Vein endothelial cell (primary cell): ENCODE measurements around the gene WDR74. TPM values are rescaled to one million over a fixed set of nuclear protein-coding genes. Genes with fewer than 3 reads are reported as not detected.

Experiments
- small RNA-seq: library from RNA; depleted of rRNA; stranded (forward); fragments of <200 nt; gene quantifications from one replicate; pipeline ENCODE3, GENCODE V24; 2012
- total RNA-seq: library from RNA; depleted of rRNA; stranded (reverse); fragments of >200 nt; gene quantifications from 2 replicates; pipeline ENCODE4 v1.2.3, GENCODE V29; 2012

The WDR74 gene
- total RNA-seq: 44.4 and 47.0 TPM in 2 replicates

DNA sequence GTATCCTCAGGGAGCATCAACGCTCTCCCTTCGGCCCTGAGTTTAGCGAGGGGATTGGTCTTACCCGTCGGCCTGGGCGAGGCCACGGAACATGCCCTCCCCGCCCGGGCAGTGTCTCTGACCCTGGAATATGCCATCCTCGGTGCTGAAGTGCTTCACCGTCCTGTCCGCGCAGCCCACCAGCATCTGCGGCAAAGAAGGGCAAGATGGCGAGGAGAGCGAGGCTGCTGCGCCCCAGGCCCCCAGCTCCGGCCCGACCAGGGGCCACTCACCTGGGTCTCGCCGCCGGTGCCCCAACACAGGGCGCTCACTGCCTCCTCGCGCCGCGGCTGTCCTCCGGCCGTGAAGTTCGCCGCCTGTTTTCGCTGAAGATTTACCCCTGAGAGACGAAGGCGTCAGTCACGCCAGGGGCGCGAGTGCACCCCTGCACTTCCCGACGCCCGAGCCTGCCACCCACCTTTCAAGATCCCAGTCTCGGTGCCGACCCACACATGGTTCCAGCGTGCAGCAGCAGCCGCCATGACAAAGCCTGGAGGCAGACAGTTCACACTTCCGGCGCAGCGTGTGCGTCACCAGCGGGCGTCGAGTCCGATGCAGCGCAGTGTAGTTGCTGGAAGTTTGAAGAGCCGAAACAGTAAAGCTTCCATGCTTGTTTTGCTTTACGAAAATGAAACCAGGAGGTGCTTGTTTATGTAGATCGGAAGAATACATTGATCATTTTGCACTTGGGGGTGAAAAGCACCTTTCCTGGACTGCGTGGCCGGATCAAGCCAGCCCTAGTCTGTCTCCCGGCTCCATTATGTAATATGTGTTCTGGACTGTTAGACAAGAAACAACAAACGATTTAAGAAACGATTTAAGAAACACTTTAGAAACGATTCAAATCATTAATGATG lies at the start of gene WDR74:
Gene WDR74 (minus strand): TSS at position 541 of the 896 bp plus-strand sequence. CDS start 20 bp downstream, at position 521.

DNA sequence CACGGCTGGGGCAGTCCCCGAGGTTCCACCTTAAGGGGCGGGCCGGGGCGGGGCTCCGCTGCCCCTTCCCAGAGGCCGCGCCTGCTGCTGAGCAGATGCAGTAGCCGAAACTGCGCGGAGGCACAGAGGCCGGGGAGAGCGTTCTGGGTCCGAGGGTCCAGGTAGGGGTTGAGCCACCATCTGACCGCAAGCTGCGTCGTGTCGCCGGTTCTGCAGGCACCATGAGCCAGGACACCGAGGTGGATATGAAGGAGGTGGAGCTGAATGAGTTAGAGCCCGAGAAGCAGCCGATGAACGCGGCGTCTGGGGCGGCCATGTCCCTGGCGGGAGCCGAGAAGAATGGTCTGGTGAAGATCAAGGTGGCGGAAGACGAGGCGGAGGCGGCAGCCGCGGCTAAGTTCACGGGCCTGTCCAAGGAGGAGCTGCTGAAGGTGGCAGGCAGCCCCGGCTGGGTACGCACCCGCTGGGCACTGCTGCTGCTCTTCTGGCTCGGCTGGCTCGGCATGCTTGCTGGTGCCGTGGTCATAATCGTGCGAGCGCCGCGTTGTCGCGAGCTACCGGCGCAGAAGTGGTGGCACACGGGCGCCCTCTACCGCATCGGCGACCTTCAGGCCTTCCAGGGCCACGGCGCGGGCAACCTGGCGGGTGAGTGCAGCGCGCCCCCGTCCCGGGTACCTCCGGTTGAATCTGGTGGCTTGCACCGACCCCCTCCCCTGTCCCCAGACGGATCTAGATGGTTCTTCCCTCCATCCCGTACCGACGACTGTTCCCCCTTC lies 41.6 kb upstream of the WDR74 start, which contains the start of gene SLC3A2:
Gene SLC3A2 (plus strand): TSS at position 94 of the 776 bp plus-strand sequence. CDS start 128 bp downstream, at position 222.

DNA sequence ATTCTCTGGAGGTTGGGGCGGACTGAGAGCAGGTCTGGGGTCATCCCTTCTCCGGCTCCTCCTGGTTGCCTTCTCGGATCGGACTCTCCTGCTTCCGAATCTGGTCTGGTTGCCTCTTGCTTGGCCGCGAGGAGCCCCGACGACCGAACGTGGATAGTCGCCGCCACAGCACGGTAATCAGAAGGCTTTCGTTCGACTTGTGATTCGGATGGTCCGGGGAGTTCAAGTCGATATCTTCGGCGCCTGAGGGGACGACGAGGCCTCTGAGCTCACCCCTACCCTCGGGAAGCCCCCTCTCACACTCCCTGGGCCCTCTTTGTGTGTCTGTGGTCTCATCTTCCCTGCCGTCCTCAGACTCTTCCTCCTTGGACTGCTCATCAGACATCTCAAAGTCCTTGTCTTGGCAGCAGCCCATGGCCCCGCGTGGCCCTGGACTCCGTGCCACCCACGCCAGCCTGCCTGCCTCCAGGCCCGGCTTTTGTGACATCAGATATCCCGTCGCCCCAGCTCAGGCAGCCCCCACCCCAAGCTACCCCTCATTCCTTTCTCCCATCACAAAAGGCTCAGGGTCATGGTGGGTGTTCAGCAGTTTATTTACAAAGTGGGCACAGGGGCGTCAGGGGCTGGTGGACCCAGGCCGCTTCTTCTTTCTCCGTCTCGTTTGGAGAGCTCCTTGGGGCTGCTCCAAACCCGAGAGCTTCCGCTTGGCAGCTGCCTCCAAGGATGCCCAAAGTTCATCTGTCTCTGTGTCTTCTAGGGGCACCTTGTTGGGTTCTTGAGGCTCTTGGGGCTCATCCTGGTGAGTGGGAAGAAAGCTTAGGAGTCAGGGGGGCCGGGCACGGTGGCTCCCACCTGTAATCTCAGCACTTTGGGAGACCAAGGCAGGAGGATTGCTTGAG lies 6.8 kb downstream of the WDR74 start, which contains the start of gene TEX54:
Gene TEX54 (minus strand): TSS at position 506 of the 899 bp plus-strand sequence.

DNA sequence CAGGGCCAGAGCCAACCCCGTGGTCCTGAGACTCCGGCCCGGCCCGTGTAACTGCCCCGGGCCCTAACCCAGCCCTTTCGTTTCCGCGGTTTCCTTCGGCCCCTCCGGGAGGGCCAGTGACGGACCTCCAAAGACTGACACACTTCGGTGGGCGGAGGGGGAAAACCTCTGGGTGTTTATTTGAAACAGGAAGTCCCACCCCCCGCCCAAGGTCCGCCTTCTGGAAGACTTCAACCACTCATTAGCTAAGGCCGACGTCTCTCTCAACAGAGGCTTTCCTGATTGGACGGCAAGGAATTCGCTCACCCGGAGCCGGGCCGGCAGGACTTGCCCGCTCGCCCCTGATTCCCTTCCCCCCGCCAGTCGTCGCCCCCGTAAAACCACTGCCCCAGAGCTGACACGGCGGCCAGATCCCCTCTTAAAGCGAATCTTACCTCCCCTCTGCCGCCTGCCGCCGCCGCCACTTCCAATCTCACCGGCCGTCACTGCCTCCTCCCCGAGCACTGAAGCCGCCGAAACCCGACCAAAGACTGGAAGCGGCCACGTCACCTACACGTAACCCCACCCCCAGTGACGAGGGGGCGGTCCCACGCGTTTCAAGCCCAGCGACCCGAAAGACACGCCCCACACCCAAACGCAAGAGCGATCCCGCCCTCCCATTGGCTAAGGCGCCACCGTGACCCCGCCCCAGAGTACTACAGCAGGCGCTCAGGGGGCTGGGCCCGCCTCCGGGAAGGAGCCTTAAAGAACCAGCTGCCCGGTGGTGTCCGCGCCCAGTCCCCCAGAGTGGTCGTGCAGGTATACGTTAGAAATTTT lies 7.7 kb downstream of the WDR74 start, which contains the start of gene STX5:
Gene STX5 (minus strand): TSS at position 532 of the 816 bp plus-strand sequence. CDS start 808 bp downstream, outside the sequence.

DNA sequence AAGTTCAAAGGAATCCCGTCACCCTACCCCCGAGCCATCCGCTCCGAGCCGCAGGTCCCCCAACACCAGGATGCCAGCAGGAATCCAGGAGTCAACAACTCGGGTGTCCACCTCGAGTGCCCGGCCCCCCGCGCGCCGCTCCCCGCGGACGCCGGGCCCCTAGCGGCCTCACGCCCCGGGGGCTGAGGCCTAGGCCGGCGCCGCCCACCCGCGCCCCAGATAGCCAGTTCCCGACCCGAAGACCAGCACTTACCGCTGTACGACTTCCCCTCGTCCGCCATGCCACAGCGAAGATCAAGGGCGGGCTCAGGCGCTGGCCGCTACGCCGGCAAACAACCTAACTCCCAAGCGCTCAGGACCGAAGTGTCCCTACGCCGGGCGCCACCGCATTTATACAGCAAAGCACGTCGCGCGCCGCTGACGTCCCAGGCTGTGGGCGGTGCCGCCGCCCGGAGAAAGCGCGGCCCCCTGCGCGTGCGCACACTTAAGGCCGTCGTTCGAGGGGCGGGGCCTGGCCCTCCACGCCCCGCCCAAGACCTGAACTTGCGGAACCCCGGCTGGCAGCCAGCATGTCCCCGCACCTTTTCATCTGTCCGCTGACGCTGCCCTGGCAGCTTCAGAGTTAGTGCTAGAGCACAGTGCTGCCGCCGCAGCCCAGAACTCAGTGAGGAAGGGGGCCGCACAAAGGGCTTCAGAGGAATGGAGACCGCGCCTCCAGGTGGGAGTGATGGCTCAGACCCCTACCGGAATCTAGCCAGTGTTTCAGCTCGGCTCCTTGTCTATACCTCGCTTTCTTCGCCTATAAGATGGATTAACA lies 34.1 kb downstream of the WDR74 start, which contains the start of gene NXF1:
Gene NXF1 (minus strand): TSS at position 365 of the 817 bp plus-strand sequence. CDS start 84 bp downstream, at position 281.

DNA sequence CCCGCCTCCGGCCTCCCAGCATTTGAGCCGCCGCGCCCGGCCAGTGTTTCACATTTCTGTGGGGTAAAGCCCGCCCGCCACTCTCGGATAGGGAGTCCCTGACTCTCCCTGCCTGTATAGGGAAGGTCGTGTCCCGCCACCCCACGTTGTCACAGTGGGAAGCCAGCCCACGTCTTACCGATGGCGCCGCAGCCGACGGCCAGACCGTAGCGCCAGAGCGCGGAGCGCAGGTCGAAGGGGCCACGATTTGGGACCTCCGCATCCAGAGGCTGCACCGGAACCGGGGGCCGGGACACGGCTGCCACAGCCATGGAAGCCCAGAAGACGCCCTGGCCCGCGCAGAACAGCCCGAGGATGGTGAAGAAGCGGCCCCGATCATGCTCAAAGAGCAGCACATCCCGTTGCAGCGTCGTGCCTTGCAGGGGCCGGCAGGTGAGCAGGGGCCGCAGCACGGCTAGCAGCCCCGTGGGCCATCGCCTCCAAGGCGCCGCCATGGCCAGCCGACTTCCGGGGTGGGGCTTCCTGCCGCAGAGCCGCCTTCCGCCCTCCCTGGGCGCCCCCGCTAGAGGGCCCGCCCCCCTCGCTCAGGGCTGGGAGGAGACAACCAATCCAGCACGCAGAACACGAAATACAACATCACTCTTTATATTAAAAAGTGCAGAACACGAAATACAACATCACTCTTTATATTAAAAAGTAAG lies 47.7 kb downstream of the WDR74 start, which contains the start of gene TMEM223:
Gene TMEM223 (minus strand): TSS at position 506 of the 701 bp plus-strand sequence. CDS start 12 bp downstream, at position 494.

DNA sequence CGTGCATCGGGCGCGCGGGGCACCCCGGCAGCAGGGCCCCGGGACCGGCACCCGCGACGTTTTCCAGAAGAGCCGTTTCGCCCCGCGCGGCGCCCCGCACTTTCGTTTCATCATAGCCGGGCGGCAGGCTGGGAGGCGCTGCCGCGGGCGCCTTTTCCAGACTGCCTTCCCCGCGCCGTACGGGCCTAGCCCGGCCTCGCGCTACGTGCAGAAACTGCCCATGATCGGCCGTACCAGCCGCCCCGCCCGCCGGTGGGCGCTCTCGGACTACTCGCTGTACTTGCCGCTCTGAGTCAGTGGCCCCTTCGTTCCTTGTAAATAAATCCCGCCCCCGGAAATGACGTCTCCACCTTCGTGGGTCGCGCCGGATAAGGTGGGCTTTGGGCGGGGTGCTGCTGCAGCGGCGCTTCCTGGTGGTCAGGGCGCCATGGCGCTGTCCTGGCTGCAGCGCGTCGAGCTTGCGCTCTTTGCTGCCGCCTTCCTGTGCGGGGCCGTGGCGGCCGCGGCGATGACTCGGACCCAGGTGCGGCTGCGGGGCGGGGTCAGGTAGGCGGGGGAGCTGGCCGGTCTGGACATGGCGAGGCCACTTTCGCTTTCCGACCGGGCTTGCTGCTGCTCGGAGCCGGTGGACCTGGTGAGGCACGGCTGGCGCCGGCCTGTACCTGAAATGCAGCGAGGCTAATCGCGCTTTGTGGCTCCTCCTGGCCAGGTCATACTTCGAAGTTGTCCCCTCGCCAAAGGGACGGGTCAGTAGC lies 52.2 kb downstream of the WDR74 start, which contains the start of gene TMEM179B:
Gene TMEM179B (plus strand): TSS at position 398 of the 755 bp plus-strand sequence. CDS start 30 bp downstream, at position 428.

Small RNA genes within 50 kb of the gene (small RNA-seq; reads per million reads assigned to genes)
- gene MIR6514 (1.0 reads per million, percentile 60 among the genes with 10 or more reads in this experiment), gene RF00099 (not detected), gene RNU6-118P (not detected), gene SNORD22 (not detected), gene SNORD26 (not detected), gene SNORD27 (not detected), gene SNORD28 (not detected), gene SNORD30 (35.8 reads per million, percentile 98 among the genes with 10 or more reads in this experiment)

Other genes starting within 250 kb of the WDR74 start
- gene TUT1, start 248.1 kb downstream of the WDR74 start, total RNA-seq: 11.8 and 12.7 TPM in 2 replicates
- gene MTA2, start 237.7 kb downstream of the WDR74 start, total RNA-seq: 250 and 281 TPM in 2 replicates
- gene EML3, start 226.8 kb downstream of the WDR74 start, total RNA-seq: 35.7 and 60.8 TPM in 2 replicates
- gene ROM1, start 226.3 kb downstream of the WDR74 start, total RNA-seq: 5.2 and 5.3 TPM in 2 replicates
- gene B3GAT3, start 217.6 kb downstream of the WDR74 start, total RNA-seq: 19.9 and 23.5 TPM in 2 replicates
- gene GANAB, start 193.0 kb downstream of the WDR74 start, total RNA-seq: 223 and 259 TPM in 2 replicates
- 35.1 and 41.2 TPM in 2 replicates for gene INTS5, start 186.3 kb downstream of the WDR74 start, total RNA-seq
- 35.9 and 43.4 TPM in 2 replicates for gene C11orf98, start 174.4 kb downstream of the WDR74 start, total RNA-seq
- gene CSKMT, start 174.3 kb downstream of the WDR74 start, total RNA-seq: 9.5 and 9.7 TPM in 2 replicates
- 5.9 and 6.1 TPM in 2 replicates for gene UQCC3, start 167.9 kb downstream of the WDR74 start, total RNA-seq
- 4.2 TPM in 2 replicates for gene LBHD1, start 167.3 kb downstream of the WDR74 start, total RNA-seq
- gene UBXN1, start 160.5 kb downstream of the WDR74 start, total RNA-seq: 88.7 and 147 TPM in 2 replicates
- 0.19 and 0.33 TPM in 2 replicates for gene LRRN4CL, start 150.1 kb downstream of the WDR74 start, total RNA-seq
- 28.7 and 30.2 TPM in 2 replicates for gene BSCL2, start 132.2 kb downstream of the WDR74 start, total RNA-seq
- gene GNG3, start 131.9 kb downstream of the WDR74 start, total RNA-seq: not detected in 2 replicates
- gene HNRNPUL2, start 112.1 kb downstream of the WDR74 start, total RNA-seq: 10.5 and 15.0 TPM in 2 replicates
- gene TTC9C, start 111.1 kb downstream of the WDR74 start, total RNA-seq: 31.0 and 45.9 TPM in 2 replicates
- 15.4 and 16.0 TPM in 2 replicates for gene ZBTB3, start 85.4 kb downstream of the WDR74 start, total RNA-seq
- gene POLR2G, start 78.0 kb downstream of the WDR74 start, total RNA-seq: 43.1 and 50.6 TPM in 2 replicates
- gene TAF6L, start 68.2 kb downstream of the WDR74 start, total RNA-seq: 19.9 and 20.9 TPM in 2 replicates
- gene TMEM179B, start 52.2 kb downstream of the WDR74 start, total RNA-seq: 29.1 and 36.3 TPM in 2 replicates
- 12.6 and 14.0 TPM in 2 replicates for gene TMEM223, start 47.6 kb downstream of the WDR74 start, total RNA-seq
- gene NXF1, start 34.1 kb downstream of the WDR74 start, total RNA-seq: 37.2 and 41.6 TPM in 2 replicates
- 33.0 and 43.1 TPM in 2 replicates for gene STX5, start 7.5 kb downstream of the WDR74 start, total RNA-seq
- gene TEX54, start 6.7 kb downstream of the WDR74 start, total RNA-seq: 0.98 TPM in 1 of 2 replicates, not detected in the other
- 109 and 145 TPM in 2 replicates for gene SLC3A2, start 41.3 kb upstream of the WDR74 start, total RNA-seq
- gene CHRM1, start 81.8 kb upstream of the WDR74 start, total RNA-seq: not detected in 2 replicates
- gene SLC22A6, start 145.4 kb upstream of the WDR74 start, total RNA-seq: not detected in 2 replicates
- gene SLC22A8, start 176.3 kb upstream of the WDR74 start, total RNA-seq: not detected in 2 replicates